Measurements from ENCODE around the gene RAD51B.

DNA sequence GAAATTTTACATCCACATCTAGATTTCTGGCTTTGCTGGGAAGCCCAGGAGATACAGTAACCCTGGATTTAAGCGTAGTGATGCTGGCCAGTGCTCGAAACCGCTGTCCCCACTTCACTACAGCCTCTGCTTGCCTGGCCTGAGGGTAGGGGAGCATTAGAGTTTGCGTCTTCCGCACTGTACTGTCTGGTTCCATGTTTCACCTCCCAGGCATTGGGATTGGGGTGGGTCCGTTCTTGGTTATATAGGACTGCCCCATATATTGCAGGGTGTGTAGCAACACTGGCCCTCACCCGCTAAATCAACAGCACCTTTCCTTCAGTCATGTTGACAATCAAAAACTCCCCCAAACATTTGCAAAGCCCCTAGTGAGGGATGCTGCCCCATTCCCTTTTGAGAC, 732.5 kb downstream of the RAD51B start:
- no peak for TF ChIP-seq POLR2AphosphoS5 (IDR thresholded peaks at IDR 0.05; ENCODE audit: borderline replicate concordance, low read depth, low read length)
- TF ChIP-seq EZH2 (IDR thresholded peaks at IDR 0.05) = no peak
